Karpas-422 (cell line): ENCODE results near the gene SIX3. TPM values are rescaled to one million over a fixed set of nuclear protein-coding genes. Genes with fewer than 3 reads are reported as not detected.
A peak's percentile ranks its signal among the peaks of the same experiment; 100 is the strongest.

Experiments
- DNase-seq: peaks from one replicate; pipeline ENCODE4 v3.0.0-alpha.2; 2015
- H2AFZ ChIP-seq: fragments of 200-600 bp; sonication (generic); 2 replicates; pipeline ENCODE4 v1.6.1; 2014; ENCODE audit warnings: antibody characterized with exemption, low read length, mixed read lengths
- H3K27ac ChIP-seq: fragments of 200-600 bp; sonication (generic); 2 replicates; pipeline ENCODE4 v1.5.1; 2014; ENCODE audit warnings: mild to moderate bottlenecking, low read length, moderate library complexity
- H3K27me3 ChIP-seq: fragments of 200-600 bp; sonication (generic); 2 replicates; pipeline ENCODE4 v1.6.1; 2014; ENCODE audit warnings: low read length, mixed read lengths
- H3K36me3 ChIP-seq: fragments of 200-600 bp; sonication (generic); 2 replicates; pipeline ENCODE4 v1.6.1; 2014; ENCODE audit warnings: low read length, mixed read lengths; ENCODE audit not compliant: insufficient read depth
- H3K4me1 ChIP-seq: fragments of 200-600 bp; sonication (generic); 2 replicates; pipeline ENCODE4 v1.6.1; 2014; ENCODE audit warnings: mild to moderate bottlenecking, low read length, mixed read lengths
- H3K4me2 ChIP-seq: fragments of 200-600 bp; sonication (generic); 2 replicates; pipeline ENCODE4 v1.6.1; 2014; ENCODE audit warnings: low read length, low read depth, mild to moderate bottlenecking; ENCODE audit not compliant: poor library complexity, severe bottlenecking
- H3K4me3 ChIP-seq: fragments of 200-600 bp; sonication (generic); 2 replicates; pipeline ENCODE4 v1.5.1; 2014; ENCODE audit warnings: mild to moderate bottlenecking, antibody characterized with exemption, low read length, mixed read lengths
- H3K79me2 ChIP-seq: fragments of 200-600 bp; sonication (generic); 2 replicates; pipeline ENCODE4 v1.6.1; 2014; ENCODE audit warnings: mild to moderate bottlenecking, low read length, mixed read lengths
- H3K9ac ChIP-seq: fragments of 200-600 bp; sonication (generic); 2 replicates; pipeline ENCODE4 v1.6.0; 2014; ENCODE audit warnings: low read length
- H3K9me2 ChIP-seq: fragments of 200-600 bp; sonication (generic), shearing (Covaris generic); replicated peaks from 2 replicates; pipeline ENCODE4 v1.6.0; 2014; ENCODE audit warnings: mild to moderate bottlenecking, low read length, moderate library complexity; ENCODE audit not compliant: insufficient read depth
- H3K9me3 ChIP-seq: fragments of 300-700, 200-600 bp; sonication (generic); 2 replicates; pipeline ENCODE4 v1.6.1; 2014; ENCODE audit warnings: low read length, mixed read lengths
- H4K20me1 ChIP-seq: fragments of 200-600 bp; sonication (generic); 2 replicates; pipeline ENCODE4 v1.6.1; 2014; ENCODE audit warnings: mild to moderate bottlenecking, antibody characterized with exemption, low read length, low read depth; ENCODE audit not compliant: insufficient read depth
- total RNA-seq: library from RNA; depleted of rRNA; stranded (reverse); fragments of >200 nt; shearing (Covaris generic); gene quantifications from 2 replicates; pipeline ENCODE4 v1.2.3, GENCODE V29; 2014; ENCODE audit warnings: low replicate concordance; rRNA removed

SIX3 gene
- total RNA-seq = not detected in 2 replicates

GRCh38 chr2:44941551-44942234, at the start of gene SIX3:
SIX3 (plus strand) TSS chr2:44941702; CDS start chr2:44942105, 403 bp downstream.
- no peaks in the 10 kb centered on the region for H4K20me1 ChIP-seq
- no peak within 1 kb of the TSS for H3K9ac ChIP-seq
- H3K27me3 ChIP-seq = no peaks in the 10 kb centered on the region
- H3K79me2 ChIP-seq = no peaks in the 10 kb centered on the region
- H3K4me2 ChIP-seq = no peak within 1 kb of the TSS
- H3K27ac ChIP-seq = no peak within 1 kb of the TSS
- H2AFZ ChIP-seq = no peak within 1 kb of the TSS
- H3K4me1 ChIP-seq = no peaks in the 10 kb centered on the region
- H3K9me2 ChIP-seq = no peaks in the 10 kb centered on the region
- DNase-seq = no peak
- no peak within 1 kb of the TSS for H3K4me3 ChIP-seq
- H3K36me3 ChIP-seq = no peaks in the 10 kb centered on the region
- no peaks in the 10 kb centered on the region for H3K9me3 ChIP-seq

GRCh38 chr2:44894058-44894457, 47.4 kb upstream of the SIX3 start:
- H4K20me1 ChIP-seq = no peaks in the 10 kb centered on the region
- no peaks in the 10 kb centered on the region for H3K4me1 ChIP-seq
- no peak overlapping the region for H3K27ac ChIP-seq
- no peak for DNase-seq
- no peak overlapping the region for H3K4me3 ChIP-seq
- H3K9ac ChIP-seq = no peak overlapping the region
- no peaks in the 10 kb centered on the region for H3K36me3 ChIP-seq
- H2AFZ ChIP-seq = no peak overlapping the region
- H3K79me2 ChIP-seq = no peaks in the 10 kb centered on the region
- H3K27me3 ChIP-seq = 0 out of 2 replicates have a peak, but pooled peaks cover 3% of the 10 kb centered on the region
- no peak overlapping the region for H3K4me2 ChIP-seq
- no peaks in the 10 kb centered on the region for H3K9me2 ChIP-seq
- H3K9me3 ChIP-seq = 0 out of 2 replicates have a peak, but pooled peaks cover 4% of the 10 kb centered on the region

- no peak overlapping the region for H3K9ac ChIP-seq
- no peaks in the 10 kb centered on the region for H3K79me2 ChIP-seq
- no peak overlapping the region for H3K4me3 ChIP-seq
- no peak for DNase-seq
- H4K20me1 ChIP-seq = no peaks in the 10 kb centered on the region
- H3K4me2 ChIP-seq = no peak overlapping the region
- H3K27ac ChIP-seq = no peak overlapping the region
- no peaks in the 10 kb centered on the region for H3K36me3 ChIP-seq
- H2AFZ ChIP-seq = no peak overlapping the region
- no peaks in the 10 kb centered on the region for H3K9me2 ChIP-seq
- H3K4me1 ChIP-seq = no peaks in the 10 kb centered on the region
- 0 out of 2 replicates have a peak, but pooled peaks cover 4% of the 10 kb centered on the region for H3K9me3 ChIP-seq
- H3K27me3 ChIP-seq = no peaks in the 10 kb centered on the region
Observed at GRCh38 chr2:44895061-44895460, 46.4 kb upstream of the SIX3 start.

GRCh38 chr2:44897406-44897805, 44.1 kb upstream of the SIX3 start:
- DNase-seq = no peak
- no peak overlapping the region for H3K4me3 ChIP-seq
- no peak overlapping the region for H2AFZ ChIP-seq
- H3K9me2 ChIP-seq = no peaks in the 10 kb centered on the region
- no peaks in the 10 kb centered on the region for H3K79me2 ChIP-seq
- no peaks in the 10 kb centered on the region for H3K9me3 ChIP-seq
- no peaks in the 10 kb centered on the region for H4K20me1 ChIP-seq
- H3K27me3 ChIP-seq = no peaks in the 10 kb centered on the region
- no peak overlapping the region for H3K9ac ChIP-seq
- H3K4me1 ChIP-seq = no peaks in the 10 kb centered on the region
- no peak overlapping the region for H3K27ac ChIP-seq
- no peak overlapping the region for H3K4me2 ChIP-seq
- H3K36me3 ChIP-seq = no peaks in the 10 kb centered on the region

GRCh38 chr2:44902217-44903137, 39.0 kb upstream of the SIX3 start:
- Histone ChIP-seq H3K9me3 (no peaks in the 10 kb centered on the region), H3K4me3 (no peak overlapping the region), H3K27me3 (0 out of 2 replicates have a peak, but pooled peaks cover 2% of the 10 kb centered on the region), H3K9ac (no peak overlapping the region), H2AFZ (no peak overlapping the region), H3K9me2 (no peaks in the 10 kb centered on the region), H3K79me2 (no peaks in the 10 kb centered on the region), H3K27ac (no peak overlapping the region), H4K20me1 (no peaks in the 10 kb centered on the region), H3K36me3 (no peaks in the 10 kb centered on the region), H3K4me2 (no peak overlapping the region), H3K4me1 (peaks cover 6% of the 10 kb centered on the region)
- no peak for DNase-seq

DNA sequence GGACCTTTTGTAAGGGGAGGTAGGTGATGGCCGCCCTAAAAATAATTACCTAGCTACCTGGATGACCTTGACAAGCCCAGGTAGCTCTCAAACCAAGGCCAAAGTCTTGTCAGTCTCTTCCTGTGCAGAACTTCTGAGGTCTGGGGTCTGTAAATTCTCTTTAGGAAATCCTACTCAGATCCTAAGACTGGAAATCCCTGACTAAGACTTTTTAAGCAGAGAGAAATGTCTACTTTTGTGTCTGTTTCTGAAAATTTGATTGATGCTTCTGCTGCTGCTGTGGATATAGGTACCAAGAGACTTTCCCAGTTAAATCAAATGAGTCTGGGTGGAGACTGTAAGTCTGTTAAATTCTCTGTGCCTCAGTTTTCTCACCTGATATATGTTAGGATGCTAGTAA, 36.9 kb upstream of the SIX3 start:
- Histone ChIP-seq H4K20me1 (no peaks in the 10 kb centered on the region), H3K79me2 (no peaks in the 10 kb centered on the region), H3K36me3 (no peaks in the 10 kb centered on the region), H2AFZ (no peak overlapping the region), H3K27ac (no peak overlapping the region), H3K4me1 (peaks cover 6% of the 10 kb centered on the region), H3K27me3 (0 out of 2 replicates have a peak, but pooled peaks cover 2% of the 10 kb centered on the region), H3K9me2 (no peaks in the 10 kb centered on the region), H3K9me3 (no peaks in the 10 kb centered on the region), H3K9ac (no peak overlapping the region), H3K4me2 (no peak overlapping the region), H3K4me3 (no peak overlapping the region)
- peak; percentile 43 for DNase-seq

- no peak for DNase-seq
- Histone ChIP-seq H3K4me1 (peaks cover 6% of the 10 kb centered on the region), H3K9ac (no peak overlapping the region), H3K36me3 (no peaks in the 10 kb centered on the region), H3K9me3 (no peaks in the 10 kb centered on the region), H2AFZ (no peak overlapping the region), H3K9me2 (no peaks in the 10 kb centered on the region), H3K27ac (no peak overlapping the region), H3K27me3 (0 out of 2 replicates have a peak, but pooled peaks cover 2% of the 10 kb centered on the region), H3K79me2 (no peaks in the 10 kb centered on the region), H3K4me2 (no peak overlapping the region), H3K4me3 (no peak overlapping the region), H4K20me1 (no peaks in the 10 kb centered on the region)
Observed at GRCh38 chr2:44906972-44907371, 34.5 kb upstream of the SIX3 start.

DNA sequence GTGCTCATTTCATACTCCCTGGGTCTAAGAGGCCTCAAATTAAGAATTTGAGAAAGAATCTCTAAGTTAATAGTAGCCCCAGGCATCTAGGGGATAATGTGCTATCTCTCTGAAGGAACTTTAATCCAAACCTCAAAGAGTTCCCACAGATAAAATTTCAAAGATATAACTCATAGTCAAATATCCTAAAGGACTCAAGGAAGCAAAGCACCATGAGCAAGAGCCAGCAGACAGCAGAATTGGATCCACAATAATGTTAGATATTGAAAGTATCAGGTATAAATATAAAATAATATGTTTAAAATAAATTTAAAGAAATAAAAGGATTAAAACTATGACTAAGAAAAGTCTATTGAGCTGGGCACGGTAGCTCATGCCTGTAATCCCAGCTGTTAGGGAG, 31.7 kb upstream of the SIX3 start:
- Histone ChIP-seq H3K9ac (no peak overlapping the region), H3K27me3 (no peaks in the 10 kb centered on the region), H3K36me3 (no peaks in the 10 kb centered on the region), H3K4me3 (no peak overlapping the region), H3K4me1 (no peaks in the 10 kb centered on the region; the same call in 1 of the 2 replicates), H4K20me1 (no peaks in the 10 kb centered on the region), H3K9me2 (no peaks in the 10 kb centered on the region), H3K9me3 (no peaks in the 10 kb centered on the region), H3K4me2 (no peak overlapping the region), H3K79me2 (no peaks in the 10 kb centered on the region), H3K27ac (no peak overlapping the region), H2AFZ (no peak overlapping the region)
- no peak for DNase-seq
